Activated naive CD4-positive, alpha-beta T cell treated with anti-CD3 and anti-CD28 coated beads, Interleukin-2, amount 50 U/mL, for 16 hours (primary cell): ENCODE results near the gene ABCB9.
A peak's percentile ranks its signal among the peaks of the same experiment; 100 is the strongest.
"Not testable (repeated sequence)": the region's sequence is repeated elsewhere in the genome, so short reads cannot be mapped to it uniquely, and the experiment has no call there.

ENCODE experiments used
- DNase-seq: peaks from one replicate; pipeline ENCODE4 v3.0.0-alpha.2; 2020

The ABCB9 gene

DNA sequence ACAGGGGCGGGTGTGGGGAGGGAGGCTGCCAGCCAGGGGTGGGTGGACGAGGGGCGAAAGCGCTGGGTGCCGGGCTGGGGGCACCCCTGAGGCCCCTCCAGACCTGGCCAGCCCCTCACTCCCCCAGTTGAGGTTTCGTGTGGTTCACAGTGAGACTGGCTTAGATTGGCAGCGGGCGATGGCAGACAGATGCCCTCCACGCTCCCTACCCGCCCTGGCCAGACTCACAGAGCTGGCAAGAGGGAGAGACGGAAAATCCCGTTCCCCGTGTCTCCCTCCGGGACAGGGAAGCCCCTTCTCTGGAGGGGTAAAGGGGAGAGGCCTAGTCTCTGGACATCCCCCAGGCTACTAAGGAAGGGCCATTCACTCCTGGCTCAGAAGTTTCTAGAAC is 37.1 kb downstream of the ABCB9 start:
- DNase-seq: no peak

DNA sequence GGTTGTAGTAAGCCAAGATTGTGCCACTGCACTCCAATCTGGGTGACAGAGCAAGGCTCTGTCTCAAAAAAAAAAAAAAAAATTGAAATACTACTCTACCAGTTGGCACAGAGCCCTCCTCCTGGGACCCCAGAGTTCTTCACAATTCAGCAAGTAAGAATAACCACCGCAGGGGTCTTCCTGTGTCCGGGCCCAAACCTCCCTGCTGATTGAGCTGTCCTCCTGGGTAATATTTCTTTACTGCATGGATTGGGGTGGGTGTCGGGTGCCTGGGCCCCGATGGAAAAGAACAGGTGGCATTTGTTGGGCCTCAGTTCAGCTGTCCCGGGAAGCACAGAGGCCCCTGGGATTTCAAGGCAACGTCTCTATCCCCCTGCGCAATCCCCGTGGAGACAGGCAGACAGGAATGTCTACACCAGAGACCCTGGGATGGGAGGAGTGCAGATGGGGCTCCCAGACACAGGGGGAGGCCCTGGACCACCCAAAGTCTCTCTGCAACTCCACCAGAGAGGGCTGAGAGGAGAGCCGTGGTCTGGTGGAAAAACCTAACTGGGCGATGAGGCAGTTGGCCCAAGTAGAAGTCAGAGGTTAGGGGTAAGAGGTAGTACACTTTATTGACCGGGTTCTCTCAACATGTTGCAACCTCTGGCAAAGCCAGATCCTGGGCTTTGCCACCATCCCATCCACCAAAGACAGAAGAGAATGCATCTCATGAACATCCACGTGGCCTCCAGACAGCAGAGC is 37.7 kb downstream of the ABCB9 start:
- no peak for DNase-seq

DNA sequence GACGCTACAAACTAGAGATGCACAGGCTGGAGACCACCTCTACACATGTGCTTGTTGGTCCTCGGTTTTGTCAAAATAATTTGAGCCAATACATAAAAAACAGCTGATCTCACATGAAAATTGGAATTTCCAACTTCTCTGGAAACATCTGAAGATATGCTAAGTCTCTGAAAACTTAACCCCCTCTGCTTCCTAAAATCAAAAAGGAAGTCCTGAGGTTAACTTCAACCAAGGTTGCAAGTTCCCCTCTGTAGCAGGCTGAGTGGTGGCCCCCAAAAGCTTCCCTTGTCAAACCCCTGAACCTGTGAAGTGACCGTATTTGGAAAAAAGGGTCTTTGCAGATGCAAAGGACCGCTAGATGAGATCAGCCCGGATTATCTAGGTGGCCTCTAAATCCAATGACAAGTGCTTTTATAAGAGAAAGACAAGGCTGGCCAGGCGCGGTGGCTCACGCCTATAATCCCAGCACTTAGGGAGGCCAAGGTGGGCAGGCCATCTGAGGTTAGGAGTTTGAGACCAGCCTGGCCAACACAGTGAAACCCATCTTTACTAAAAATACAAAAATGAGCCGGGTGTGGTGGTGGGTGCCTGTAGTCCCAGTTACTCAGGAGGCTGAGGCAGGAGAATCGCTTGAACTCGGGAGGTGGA is 38.4 kb downstream of the ABCB9 start:
- no peak for DNase-seq

DNA sequence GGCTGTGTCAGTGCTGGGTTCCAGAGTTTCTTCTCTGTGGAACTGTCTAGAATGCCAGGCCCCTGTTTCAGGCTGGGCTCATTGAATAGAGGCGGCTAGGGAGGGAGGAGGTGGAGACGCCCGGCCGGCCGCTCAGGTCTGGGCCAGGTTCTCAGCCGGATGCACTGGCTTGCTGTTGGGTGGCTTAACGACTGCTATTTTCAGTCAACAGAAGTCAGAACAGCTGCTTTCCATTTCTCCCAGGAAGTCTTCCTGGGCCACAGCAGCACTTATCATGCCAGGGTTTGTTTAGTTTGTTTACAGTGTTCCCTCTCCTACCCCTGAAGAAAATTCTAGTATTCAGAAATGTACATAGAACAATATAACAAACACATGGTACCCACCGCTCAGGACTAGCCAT is 44.3 kb downstream of the ABCB9 start:
- no peak for DNase-seq

DNA sequence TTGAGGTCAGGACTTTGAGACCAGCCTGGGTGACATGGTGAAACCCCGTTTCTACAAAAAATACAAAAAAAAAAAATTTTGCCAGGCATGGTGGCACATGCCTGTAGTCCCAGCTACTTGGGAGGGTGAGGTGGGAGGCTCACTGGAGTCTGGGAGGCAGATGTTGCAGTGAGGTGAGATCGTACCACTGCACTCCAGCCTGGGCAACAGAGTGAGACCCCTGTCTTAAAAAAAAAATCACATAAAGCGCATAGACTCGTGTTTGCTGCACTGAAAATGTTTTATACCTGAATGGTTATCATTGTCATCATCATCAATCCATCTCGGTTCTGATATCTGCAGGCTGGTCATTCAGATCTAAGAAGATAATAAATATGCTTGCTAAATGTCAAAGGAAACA is 45.6 kb downstream of the ABCB9 start:
- DNase-seq: no peak

DNA sequence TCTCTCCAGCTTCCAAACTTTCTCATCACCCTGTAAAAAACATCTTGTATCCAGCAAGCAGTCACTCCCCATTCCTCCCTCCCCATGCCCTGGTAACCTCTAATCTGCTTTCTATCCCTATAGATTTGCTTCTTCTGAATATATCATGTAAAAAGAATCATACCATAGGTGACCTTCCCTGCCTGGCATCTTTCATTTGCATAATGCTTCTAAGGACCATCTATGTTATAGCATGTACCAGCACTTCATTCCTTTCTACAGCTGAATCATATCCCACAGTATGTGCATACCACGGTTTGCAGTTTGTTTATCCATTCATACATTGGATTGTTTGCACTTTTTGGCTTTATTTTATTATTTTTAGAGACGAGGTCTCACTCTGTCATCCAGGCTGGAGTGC is 47.4 kb downstream of the ABCB9 start:
- DNase-seq: no peak

DNA sequence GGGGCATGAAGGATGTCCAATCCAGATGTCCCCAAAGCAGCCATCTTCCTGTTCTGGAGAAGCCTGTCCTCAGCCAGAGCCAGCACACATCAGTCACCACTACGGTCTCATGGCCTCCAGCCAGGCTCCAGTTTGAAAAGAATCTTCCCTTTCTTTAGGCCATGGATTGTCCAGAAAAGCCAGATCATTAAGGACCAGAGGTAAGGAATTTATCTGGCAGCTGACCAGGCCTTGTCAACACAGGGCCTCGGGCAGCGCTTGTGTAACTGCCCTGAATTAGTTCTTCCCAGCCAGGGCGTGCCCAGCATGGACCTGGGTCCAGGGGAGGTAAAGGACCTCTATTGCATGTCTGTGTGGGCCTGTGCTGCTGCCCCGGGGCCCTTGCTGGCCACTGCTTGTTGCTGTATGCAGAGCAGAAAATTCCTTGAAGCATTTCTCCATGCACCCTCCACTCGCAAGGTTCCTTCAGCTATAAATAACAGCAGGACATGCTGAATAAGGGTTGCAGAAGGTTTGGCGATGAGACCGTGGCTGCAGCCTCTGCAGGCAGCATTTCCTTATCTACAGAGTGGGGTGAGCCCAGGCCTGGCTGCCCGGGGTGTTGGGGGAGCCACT is 48.6 kb downstream of the ABCB9 start:
- DNase-seq: no peak

DNA sequence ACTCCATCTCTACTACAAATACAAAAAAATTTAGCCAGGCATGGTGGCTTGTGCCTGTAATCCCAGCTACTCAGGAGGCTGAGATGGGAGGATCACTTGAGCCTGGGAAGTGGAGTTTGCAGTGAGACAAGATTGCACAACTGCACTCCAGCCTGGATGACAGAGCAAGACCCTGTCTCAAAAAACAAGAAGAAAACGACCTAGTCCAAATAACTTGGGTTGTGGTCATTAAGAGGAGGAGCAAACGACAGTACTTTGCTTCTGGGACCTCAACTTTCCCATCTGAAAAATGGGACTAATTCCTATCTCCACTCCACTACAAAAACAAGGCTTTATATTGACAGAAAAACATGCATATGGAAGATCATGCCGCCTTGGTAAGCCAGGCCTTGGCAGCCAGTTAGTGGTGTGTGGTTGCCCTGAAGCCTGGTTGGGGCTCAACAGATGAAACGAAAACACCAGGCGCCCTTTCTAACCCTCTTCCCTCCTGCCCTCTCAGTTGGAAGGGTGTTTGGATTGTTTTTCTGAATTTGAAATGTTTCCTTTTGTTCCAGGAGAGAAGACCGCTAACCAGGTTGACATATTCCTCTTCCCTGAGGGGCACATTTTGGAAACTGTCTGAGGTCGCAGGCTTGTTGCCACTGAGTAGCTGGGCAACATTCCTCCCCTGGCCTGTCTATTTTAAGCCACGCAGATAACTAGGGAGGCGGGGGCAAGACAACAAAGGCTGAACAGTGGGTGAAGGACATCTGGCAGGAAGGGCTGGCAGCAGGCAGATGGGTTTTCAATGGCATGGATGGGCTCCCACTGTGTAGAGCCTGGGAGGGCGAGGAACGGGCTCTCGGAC is 56.6 kb downstream of the ABCB9 start:
- no peak for DNase-seq

DNA sequence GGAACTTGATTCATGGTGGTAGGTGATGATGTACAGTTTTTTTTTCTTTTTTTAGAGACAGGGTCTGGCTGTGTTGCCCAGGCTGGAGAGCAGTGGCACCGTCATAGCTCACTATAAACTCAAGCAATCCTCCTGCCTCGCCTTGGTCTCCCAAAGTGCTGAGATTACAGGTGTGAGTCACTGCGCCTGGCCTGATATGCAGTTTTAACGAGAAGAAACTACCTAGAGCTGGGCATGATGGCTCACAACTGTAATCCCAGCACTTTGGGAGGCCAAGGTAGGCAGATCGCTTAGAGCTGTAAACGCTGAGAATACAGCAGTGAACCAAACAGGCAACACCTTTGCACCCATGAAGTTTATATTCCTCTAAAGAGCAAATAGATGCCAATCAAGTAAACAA is 57.3 kb downstream of the ABCB9 start:
- DNase-seq: no peak

DNA sequence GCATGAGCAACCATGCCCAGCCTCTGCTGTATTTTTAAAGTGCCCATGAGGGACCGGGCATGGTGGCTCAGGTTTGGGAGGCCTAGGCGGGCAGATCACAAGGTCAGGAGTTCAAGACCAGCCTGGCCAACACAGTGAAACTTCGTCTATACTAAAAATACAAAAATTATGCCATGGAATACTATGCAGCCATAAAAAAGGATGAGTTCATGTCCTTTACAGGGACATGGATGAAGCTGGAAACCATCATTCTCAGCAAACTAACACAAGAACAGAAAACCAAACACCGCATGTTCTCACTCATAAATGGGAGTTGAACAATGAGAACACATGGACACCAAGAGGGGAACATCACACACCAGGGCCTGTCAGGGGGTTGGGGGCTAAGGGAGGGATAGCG is 61.0 kb downstream of the ABCB9 start:
- DNase-seq: not testable (repeated sequence)

DNA sequence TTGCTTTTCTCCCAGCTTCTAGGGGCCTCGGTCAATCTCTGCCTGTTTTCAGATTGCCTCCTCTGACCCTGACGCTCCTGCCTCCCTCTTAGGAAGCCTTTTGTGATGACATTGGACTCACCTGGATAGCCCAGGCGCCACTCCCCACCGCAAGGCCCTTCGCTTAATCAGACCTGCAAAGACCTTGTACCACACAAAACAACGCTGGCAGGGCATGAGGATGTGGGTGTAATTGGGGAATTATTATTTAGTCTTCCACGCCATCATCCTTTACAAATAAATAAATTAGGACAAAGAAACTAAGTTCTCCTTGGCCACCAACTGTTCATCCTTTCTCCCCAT is 62.6 kb downstream of the ABCB9 start:
- no peak for DNase-seq

DNA sequence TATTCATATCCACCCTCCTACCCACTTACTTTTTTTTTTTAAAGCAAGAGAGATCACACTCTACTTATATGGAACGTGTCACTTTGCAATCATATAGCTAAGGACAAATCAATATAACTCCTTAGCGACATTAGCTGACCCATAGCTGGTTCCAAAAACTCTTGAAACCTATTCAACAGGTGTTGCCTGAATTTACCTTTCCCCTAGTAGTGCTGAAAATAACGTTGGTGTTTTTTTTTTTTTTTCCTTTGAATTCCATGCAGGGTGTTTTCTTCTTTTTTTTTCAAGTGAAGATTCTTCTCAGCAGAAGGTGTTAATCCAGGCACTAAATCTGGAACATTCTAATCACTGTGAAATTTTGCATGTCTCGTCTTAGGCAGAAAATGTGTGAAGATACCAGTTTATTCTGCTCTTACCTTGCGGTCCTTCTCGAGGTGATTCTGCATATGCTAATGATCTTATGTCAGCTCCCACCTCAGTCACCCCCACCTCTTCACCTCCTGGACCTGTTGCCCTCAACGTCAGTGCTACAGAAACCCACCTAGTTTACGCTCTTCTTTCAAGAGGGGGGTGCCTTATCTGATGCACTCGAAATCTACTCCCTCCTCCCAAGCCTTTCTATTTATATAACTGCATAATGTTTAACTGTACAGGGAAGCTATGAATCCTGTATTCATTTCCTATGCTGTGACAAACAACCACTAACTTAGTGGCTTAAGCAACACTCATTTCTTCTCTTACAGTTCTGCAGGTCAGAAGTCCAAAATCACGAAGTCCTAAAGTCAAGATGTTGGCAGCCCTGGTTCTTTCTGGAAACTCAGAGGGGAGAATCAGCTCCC is 63.2 kb downstream of the ABCB9 start:
- DNase-seq: no peak

DNA sequence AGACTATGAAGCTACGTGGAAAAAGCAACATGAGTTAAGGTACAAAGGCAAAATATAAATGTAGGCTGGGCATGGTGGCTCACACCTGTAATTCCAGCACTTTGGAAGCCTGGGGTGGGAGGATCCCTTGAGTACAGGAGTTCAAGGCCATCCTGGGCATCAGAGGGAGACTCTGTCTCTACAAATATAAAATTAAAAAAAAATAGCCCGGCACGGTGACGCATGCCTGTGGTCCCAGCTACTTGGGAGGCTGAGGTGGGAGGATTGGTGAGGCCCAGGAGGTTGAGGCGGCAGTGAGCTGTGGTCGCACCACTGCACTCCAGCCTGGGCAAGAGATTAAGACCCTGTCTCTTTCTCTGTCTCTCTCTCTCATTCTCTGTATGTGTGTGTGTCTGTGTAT is 66.4 kb downstream of the ABCB9 start:
- no peak for DNase-seq

DNA sequence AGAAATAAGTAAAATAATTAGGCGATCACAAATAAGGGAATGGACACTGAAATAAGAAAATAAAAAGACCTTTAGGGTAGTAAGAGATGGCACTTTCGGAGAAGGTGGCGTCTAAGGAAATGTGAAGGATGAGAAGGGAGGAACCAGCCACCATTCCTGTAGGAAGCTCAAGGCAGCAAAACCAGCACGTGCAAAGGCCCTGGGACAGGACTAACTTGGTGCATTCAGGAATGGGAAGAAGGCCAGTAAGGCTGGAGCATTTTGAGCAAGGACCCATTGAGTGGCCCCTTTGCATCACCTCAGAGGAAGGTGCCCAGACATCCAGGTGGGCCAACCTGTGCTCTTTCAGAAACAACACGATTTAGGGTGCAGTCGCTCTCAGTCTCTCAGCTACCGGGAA is 69.6 kb downstream of the ABCB9 start:
- DNase-seq: no peak

DNA sequence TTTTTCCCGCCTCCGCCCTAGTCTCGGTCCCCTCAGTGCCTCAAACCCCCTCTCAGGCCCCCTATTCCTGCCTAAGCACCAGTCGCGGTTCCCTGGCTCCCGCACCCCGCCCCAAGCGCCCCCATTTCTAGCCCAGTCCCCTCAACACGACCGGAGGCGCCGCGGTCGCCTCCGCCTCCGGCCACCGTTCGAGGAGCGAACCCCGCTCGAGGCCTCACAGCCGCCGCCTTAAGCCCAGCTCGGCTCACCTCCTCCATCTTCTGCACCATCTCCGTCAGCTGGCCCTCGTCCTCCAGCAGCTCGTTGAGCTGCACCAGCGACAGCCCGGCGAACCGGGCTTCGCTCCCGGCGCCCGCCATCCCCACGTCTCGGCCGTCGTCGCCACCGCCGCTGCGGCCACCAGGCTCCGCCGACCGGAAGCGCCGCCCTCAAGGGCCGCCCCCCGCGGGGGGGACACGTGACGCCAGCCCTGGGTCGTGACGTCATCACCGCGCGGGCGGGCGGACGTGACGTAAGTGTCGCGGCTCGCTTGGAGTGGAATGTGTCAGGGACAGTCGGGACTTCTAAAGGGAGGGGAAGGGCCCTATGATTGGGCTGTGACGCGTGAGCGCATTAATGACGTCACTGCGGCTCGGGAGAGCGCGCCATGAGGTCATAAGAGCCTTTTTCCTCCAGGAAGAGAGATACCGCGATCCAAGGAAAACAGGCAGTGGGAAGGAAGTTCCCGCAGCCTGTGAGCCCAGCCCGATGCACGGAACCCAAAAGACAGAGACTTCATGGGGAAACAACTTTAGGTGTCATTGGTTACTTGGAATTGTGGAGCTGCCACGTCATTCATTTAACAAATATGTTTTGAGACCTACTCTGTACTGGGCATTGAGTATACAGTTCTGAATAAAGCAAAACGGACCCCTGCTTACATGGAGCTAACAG is 70.3 kb downstream of the ABCB9 start, which contains the start of gene VPS37B:
TSS of gene VPS37B (minus strand) at position 421 of the 933 bp plus-strand sequence. CDS start at position 359, 62 bp downstream.
- DNase-seq: peak; percentile 84

DNA sequence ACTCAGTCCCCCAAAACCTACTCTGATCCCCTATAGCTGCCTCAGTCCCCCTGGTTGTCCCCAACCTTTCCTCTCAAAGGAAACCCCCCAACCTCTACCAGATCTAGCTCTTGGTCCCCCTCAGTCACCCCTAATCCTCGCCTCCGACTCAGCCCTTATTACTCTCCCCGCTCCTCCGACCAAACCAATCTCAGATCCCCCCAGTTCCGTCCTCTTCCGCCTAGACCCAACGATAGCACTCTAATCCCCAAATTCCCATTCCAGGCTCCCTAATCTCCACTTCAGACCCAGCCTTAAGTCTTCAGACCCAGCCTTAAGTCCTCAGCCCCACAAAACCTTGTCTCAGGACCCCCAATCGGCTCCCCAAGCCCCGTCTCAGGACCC is 71.0 kb downstream of the ABCB9 start:
- no peak for DNase-seq

DNA sequence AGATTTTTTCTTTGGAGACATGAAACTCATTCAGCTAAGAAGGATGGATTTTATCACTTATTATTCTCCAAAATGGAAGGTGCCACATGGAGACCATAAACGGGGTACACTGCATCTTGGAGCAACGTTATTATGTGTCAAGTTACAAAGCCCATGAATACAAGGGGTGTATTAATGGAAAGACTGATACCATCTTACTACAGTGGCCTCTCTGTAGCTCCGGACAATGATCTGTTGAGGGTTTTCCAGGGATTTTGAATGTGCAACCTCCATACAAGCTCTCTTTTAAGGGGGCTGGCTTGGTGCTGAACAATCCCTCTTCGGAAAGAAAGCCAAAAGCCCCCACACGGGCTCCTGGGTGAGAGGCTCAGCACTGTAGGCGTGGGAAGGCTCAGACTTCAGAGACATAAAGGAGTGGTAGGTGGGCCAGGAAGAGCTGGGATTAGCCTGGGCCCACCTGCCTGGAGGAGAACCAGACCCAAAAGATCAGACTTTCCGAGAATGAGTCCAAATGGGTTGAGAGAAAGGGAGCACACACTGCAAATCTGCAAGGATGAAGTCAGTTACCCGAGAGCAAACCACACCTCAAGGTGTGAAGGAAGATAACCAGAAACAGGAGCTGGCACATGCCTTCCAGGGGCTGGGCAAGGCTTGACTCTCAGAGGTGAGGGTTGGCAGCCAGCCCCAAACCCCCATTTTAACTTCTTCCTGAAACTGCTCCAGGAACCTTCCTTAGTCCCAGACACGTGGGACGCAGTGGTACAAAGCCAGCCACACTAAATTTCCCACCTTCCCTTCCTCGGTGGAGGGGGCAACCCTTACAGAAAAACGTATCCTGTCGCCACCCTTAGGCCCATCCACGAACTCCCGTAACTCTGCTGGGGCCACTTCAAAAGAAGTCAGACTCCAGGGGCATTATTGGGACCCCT is 71.8 kb downstream of the ABCB9 start:
- DNase-seq: no peak

DNA sequence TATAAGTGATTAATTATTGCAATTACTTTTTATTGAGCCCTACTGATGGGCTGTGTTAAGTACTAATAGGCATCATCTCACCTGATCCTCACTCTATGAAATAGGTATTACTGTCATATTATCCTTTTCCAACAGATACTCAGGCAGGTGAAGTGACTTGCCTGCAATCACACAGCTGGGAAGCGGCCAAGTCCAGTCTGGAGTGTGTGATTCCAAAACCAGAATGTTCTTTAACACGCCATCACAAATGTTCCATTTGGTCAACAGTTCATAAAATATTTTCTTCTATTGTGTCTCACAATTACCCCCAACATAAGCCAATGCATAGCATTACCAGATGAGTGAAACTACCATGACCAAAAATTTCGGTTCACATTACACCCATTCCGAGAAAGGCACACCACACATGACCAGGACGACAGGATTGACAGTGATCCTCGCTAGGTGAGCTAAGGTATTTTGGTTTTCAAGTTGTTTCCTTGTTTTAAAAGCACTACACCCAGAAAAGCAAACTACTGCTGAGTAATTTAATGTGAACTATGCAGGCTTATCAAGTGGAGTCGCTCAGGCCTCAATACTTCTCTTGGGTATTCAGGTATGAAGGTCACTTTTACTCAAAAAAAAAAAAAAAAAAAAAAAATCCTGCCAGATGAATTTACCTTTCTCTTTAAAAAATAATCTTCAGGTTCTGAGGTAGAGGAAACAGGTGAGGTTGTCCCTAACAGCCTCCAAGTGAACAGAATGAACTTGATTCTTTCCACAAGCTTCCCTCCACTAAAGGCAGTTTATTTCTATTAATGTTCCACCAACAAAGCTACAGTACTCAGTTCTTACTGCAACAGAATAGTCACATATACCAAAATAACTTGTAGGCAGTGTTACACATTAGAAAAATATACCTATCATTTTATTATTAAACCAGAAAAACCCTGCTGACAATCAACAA is 72.8 kb downstream of the ABCB9 start:
- no peak for DNase-seq

DNA sequence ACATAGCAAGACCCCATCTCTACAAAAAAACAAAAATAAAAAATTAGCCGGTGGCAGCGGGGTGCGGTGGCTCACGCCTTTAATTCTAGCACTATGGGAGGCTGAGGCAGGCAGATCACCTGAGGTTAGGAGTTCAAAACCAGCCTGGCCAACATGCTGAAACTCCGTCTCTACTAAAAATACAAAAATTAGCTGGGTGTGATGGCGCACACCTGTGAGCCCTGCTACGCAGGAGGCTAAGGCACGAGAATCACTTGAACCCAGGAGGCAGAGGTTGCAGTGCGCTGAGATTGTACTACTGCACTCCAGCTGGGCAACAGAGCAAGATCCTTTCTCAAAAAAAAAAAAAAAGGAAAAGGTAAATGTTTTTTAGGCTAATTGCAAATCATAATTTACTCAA is 73.5 kb downstream of the ABCB9 start:
- DNase-seq: not testable (repeated sequence)
